Hematopoietic multipotent progenitor cell treated with erythropoietin and hydrocortisone succinate and interleukin-3 and kit ligand, for 17 days (in vitro differentiated cells): ENCODE data around the gene MS4A15.
"Not testable (repeated sequence)": the region's sequence is repeated elsewhere in the genome, so short reads cannot be mapped to it uniquely, and the experiment has no call there.

Experiments
- DNase-seq: peaks from one replicate; pipeline ENCODE4 v3.0.0-alpha.2; 2015; ENCODE audit warnings: low spot score

The MS4A15 gene

GRCh38 chr11:60809249-60809648, 52.6 kb downstream of the MS4A15 start:
- DNase-seq = no peak

- DNase-seq = no peak
These were observed 53.0 kb downstream of the MS4A15 start for GRCh38 chr11:60809691-60810090.

- no peak for DNase-seq
These were observed 53.5 kb downstream of the MS4A15 start for GRCh38 chr11:60810151-60810550.

GRCh38 chr11:60810569-60810968, 53.9 kb downstream of the MS4A15 start:
- DNase-seq = no peak

- DNase-seq = no peak
These were observed 56.7 kb downstream of the MS4A15 start for GRCh38 chr11:60813324-60813723.

- DNase-seq = no peak
These were observed 57.4 kb downstream of the MS4A15 start for GRCh38 chr11:60814112-60814511.

GRCh38 chr11:60816590-60817157, 60.0 kb downstream of the MS4A15 start:
- DNase-seq = no peak

- DNase-seq = no peak
These were observed 61.4 kb downstream of the MS4A15 start for GRCh38 chr11:60818057-60818456.

GRCh38 chr11:60821827-60822599, 65.3 kb downstream of the MS4A15 start:
- no peak for DNase-seq

GRCh38 chr11:60823745-60824306, 67.2 kb downstream of the MS4A15 start:
- DNase-seq = not testable (repeated sequence)

- DNase-seq = no peak
These were observed 68.5 kb downstream of the MS4A15 start for GRCh38 chr11:60825118-60825517.

GRCh38 chr11:60825790-60826189, 69.1 kb downstream of the MS4A15 start:
- no peak for DNase-seq
